HepG2 (cell line): ENCODE results near the gene SYNGR4. TPM values are rescaled to one million over a fixed set of nuclear protein-coding genes. Genes with fewer than 3 reads are reported as not detected.
A peak's percentile ranks its signal among the peaks of the same experiment; 100 is the strongest.

Experiments used
- ARHGAP35 ChIP-seq: sonication (generic); formaldehyde crosslinking; IDR thresholded peaks from 2 replicates; pipeline ENCODE4 v1.9.0; 2022; ENCODE audit warnings: mild to moderate bottlenecking, inconsistent platforms, moderate library complexity, missing genetic modification reagents, borderline replicate concordance
- CREB1 ChIP-seq, 2 experiments: fragments of 450-650 bp in 1 of 2; IDR thresholded peaks; 2 replicates each; pipeline ENCODE4 v1.6.1; 2016 to 2017; ENCODE audit warnings: control low read depth in 1 of 2, mild to moderate bottlenecking in 1 of 2, missing compliant biosample characterization in 1 of 2, missing genetic modification characterization in 1 of 2
- EED ChIP-seq: sonication (generic); formaldehyde crosslinking; IDR thresholded peaks from 2 replicates; pipeline ENCODE4 v1.5.0; 2020; ENCODE audit warnings: mild to moderate bottlenecking, missing genetic modification reagents
- ELF1 ChIP-seq: sonication (generic); formaldehyde crosslinking; IDR thresholded peaks from 2 replicates; pipeline ENCODE4 v1.4.0; 2020; ENCODE audit warnings: missing genetic modification reagents
- GABPB1 ChIP-seq: IDR thresholded peaks from 2 replicates; pipeline ENCODE4 v1.6.1; 2016; ENCODE audit warnings: mild to moderate bottlenecking, missing genetic modification reagents, moderate library complexity, missing compliant biosample characterization
- MAZ ChIP-seq, 2 experiments: sonication (generic) in 1 of 2; formaldehyde crosslinking in 1 of 2; IDR thresholded peaks; 2 replicates each; pipeline versions ENCODE4 v1.5.0 to v1.6.1; 2012 to 2020; ENCODE audit warnings: low read depth in 2 of 2, mild to moderate bottlenecking in 2 of 2, borderline replicate concordance in 1 of 2, improper control_type of control experiment in 1 of 2, low read length in 1 of 2, missing genetic modification reagents in 1 of 2, moderate library complexity in 1 of 2
- NR3C1 ChIP-seq: sonication (generic); formaldehyde crosslinking; IDR thresholded peaks from 2 replicates; pipeline ENCODE4 v1.4.0; 2020; ENCODE audit warnings: missing genetic modification reagents
- ZBTB7A ChIP-seq: sonication (generic); formaldehyde crosslinking; IDR thresholded peaks from 2 replicates; pipeline ENCODE4 v1.8.0; 2022; ENCODE audit warnings: mild to moderate bottlenecking, missing genetic modification reagents
- ZFP41 ChIP-seq: sonication (generic); formaldehyde crosslinking; IDR thresholded peaks from 2 replicates; pipeline ENCODE4 v1.4.0; 2020; ENCODE audit warnings: mild to moderate bottlenecking, missing genetic modification reagents, borderline replicate concordance
- ZFX ChIP-seq: sonication (generic); formaldehyde crosslinking; IDR thresholded peaks from 2 replicates; pipeline ENCODE4 v1.4.0; 2020; ENCODE audit warnings: mild to moderate bottlenecking, low read depth, missing genetic modification reagents, moderate library complexity
- ZNF234 ChIP-seq: sonication (generic); formaldehyde crosslinking; conservative IDR thresholded peaks from 2 replicates; pipeline ENCODE4 v1.5.1; 2020; ENCODE audit warnings: mild to moderate bottlenecking, missing genetic modification reagents
- ZNF335 ChIP-seq: sonication (generic); formaldehyde crosslinking; IDR thresholded peaks from 2 replicates; pipeline ENCODE4 v1.4.0; 2020; ENCODE audit warnings: missing genetic modification reagents
- polyA plus RNA-seq, 8 experiments: library from polyadenylated mRNA; depleted of rRNA in 3 of 8; stranded (reverse) in 7 of 8; unstranded in 1 of 8; fragments of >200 nt; fragmentation: Illumina TruSeq in 4 of 8; extraction: Trizol in 4 of 8; gene quantifications; 2 replicates each; pipeline versions ENCODE4 v1.2.1 to v1.2.3, GENCODE V29; 2011 to 2016; ENCODE audit warnings: low read depth in 4 of 8, missing spikeins in 1 of 8, mixed read lengths in 1 of 8; ENCODE audit not compliant: insufficient read depth in 1 of 8
- total RNA-seq, 5 experiments: library from RNA; depleted of rRNA; stranded (reverse); fragments of >200 nt; fragmentation: Illumina TruSeq; extraction: Trizol; gene quantifications; 2 replicates each; pipeline ENCODE4 v1.2.3, GENCODE V29; 2016; ENCODE audit warnings: low read depth in 1 of 5
- TF ChIP-seq, protein P1 (sequence below): sonication (generic); formaldehyde crosslinking; IDR thresholded peaks from 2 replicates; pipeline ENCODE4 v1.5.0; 2020; ENCODE audit warnings: mild to moderate bottlenecking, missing genetic modification reagents
- TF ChIP-seq, protein P2 (sequence below): sonication (generic); formaldehyde crosslinking; IDR thresholded peaks from 2 replicates; pipeline ENCODE4 v1.4.0; 2020; ENCODE audit warnings: mild to moderate bottlenecking, missing genetic modification reagents
- TF ChIP-seq, protein P3 (sequence below): sonication (generic); formaldehyde crosslinking; IDR thresholded peaks from 2 replicates; pipeline ENCODE4 v1.5.0; 2020; ENCODE audit warnings: mild to moderate bottlenecking, missing genetic modification reagents, borderline replicate concordance
- TF ChIP-seq, protein P4 (sequence below): sonication (generic); formaldehyde crosslinking; IDR thresholded peaks from 2 replicates; pipeline ENCODE4 v1.5.0; 2020; ENCODE audit warnings: mild to moderate bottlenecking, missing genetic modification reagents, moderate library complexity

SYNGR4 gene
- total and polyA plus RNA-seq, 2 of the 13 experiments (the other 11 are each of a cell fraction or from before 2014, with no cell fraction given): not detected

DNA sequence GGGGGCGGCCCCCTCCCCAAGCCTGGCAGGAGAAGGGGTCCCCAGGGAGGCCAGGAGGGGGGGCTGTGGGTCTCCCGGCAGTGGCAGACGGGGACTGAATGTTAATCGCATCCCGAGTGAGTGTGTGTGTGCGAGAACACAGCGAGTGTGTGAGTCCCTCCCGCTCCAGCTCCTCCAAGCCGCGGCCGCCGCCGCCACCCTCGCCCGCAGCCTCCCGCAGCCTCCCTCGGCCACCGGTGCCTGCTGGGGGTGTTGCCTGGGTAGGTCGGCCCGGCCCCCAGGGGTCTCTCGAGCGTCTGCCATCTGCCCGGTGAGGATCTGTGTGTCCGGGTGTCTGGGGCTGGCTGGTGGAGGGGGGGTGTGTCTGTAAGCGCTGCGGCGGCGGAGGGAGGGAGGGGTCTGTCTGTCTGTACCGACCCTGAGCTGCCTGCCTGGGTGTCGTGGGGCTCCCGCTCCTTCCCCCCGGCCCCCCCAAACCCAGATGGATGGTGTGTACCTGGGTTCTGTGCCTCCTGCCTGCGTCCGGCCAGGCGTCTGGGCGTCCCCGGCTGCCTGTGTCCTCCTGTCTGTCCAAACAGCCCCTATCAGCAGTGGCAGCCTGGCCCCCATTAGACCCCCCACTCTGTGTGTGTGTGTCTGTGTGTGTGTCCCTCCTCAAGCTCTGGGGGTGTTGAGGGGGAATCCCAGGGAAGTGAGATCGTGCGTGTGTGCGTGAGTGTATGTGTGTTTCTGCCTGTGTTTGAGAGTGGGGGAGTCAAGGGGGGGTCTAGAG is 29.6 kb downstream of the SYNGR4 start, which contains the start of gene GRIN2D (continued):
- TF ChIP-seq MAZ (IDR thresholded peaks at IDR 0.05; ENCODE audit: borderline replicate concordance, low read depth, low read length) (no peak), MAZ (CRISPR knock-in tag; IDR thresholded peaks at IDR 0.05; ENCODE audit: low read depth) (0 out of 2 replicates have a peak, but pooled peaks have one; percentile 40), NR3C1 (CRISPR knock-in tag) (no peak), ZNF335 (no peak), ZBTB7A (CRISPR knock-in tag) (peak; percentile 29; the same call in 1 of the 2 replicates), EED (0 out of 2 replicates have a peak, but pooled peaks have one; percentile 38), ZNF234 (CRISPR knock-in tag) (no peak), ZFX (CRISPR knock-in tag) (0 out of 2 replicates have a peak, but pooled peaks have one; percentile 7), ELF1 (no peak), GABPB1 (CRISPR knock-in tag) (peak; percentile 33; the same call in 1 of the 2 replicates), ZFP41 (CRISPR knock-in tag) (no peak), ARHGAP35 (CRISPR knock-in tag) (0 out of 2 replicates have a peak, but pooled peaks have one; percentile 20), CREB1 (IDR thresholded peaks at IDR 0.05) (no peak), CREB1 (CRISPR knock-in tag; IDR thresholded peaks at IDR 0.05) (no peak)
- TF ChIP-seq, protein P1, sequence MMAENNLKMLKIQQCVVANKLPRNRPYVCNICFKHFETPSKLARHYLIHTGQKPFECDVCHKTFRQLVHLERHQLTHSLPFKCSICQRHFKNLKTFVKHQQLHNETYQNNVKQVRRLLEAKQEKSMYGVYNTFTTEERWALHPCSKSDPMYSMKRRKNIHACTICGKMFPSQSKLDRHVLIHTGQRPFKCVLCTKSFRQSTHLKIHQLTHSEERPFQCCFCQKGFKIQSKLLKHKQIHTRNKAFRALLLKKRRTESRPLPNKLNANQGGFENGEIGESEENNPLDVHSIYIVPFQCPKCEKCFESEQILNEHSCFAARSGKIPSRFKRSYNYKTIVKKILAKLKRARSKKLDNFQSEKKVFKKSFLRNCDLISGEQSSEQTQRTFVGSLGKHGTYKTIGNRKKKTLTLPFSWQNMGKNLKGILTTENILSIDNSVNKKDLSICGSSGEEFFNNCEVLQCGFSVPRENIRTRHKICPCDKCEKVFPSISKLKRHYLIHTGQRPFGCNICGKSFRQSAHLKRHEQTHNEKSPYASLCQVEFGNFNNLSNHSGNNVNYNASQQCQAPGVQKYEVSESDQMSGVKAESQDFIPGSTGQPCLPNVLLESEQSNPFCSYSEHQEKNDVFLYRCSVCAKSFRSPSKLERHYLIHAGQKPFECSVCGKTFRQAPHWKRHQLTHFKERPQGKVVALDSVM (CRISPR knock-in tag): 0 out of 2 replicates have a peak, but pooled peaks have one; percentile 27
- TF ChIP-seq, protein P2, sequence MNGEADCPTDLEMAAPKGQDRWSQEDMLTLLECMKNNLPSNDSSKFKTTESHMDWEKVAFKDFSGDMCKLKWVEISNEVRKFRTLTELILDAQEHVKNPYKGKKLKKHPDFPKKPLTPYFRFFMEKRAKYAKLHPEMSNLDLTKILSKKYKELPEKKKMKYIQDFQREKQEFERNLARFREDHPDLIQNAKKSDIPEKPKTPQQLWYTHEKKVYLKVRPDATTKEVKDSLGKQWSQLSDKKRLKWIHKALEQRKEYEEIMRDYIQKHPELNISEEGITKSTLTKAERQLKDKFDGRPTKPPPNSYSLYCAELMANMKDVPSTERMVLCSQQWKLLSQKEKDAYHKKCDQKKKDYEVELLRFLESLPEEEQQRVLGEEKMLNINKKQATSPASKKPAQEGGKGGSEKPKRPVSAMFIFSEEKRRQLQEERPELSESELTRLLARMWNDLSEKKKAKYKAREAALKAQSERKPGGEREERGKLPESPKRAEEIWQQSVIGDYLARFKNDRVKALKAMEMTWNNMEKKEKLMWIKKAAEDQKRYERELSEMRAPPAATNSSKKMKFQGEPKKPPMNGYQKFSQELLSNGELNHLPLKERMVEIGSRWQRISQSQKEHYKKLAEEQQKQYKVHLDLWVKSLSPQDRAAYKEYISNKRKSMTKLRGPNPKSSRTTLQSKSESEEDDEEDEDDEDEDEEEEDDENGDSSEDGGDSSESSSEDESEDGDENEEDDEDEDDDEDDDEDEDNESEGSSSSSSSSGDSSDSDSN (CRISPR knock-in tag): peak; percentile 69
- TF ChIP-seq, protein P3, sequence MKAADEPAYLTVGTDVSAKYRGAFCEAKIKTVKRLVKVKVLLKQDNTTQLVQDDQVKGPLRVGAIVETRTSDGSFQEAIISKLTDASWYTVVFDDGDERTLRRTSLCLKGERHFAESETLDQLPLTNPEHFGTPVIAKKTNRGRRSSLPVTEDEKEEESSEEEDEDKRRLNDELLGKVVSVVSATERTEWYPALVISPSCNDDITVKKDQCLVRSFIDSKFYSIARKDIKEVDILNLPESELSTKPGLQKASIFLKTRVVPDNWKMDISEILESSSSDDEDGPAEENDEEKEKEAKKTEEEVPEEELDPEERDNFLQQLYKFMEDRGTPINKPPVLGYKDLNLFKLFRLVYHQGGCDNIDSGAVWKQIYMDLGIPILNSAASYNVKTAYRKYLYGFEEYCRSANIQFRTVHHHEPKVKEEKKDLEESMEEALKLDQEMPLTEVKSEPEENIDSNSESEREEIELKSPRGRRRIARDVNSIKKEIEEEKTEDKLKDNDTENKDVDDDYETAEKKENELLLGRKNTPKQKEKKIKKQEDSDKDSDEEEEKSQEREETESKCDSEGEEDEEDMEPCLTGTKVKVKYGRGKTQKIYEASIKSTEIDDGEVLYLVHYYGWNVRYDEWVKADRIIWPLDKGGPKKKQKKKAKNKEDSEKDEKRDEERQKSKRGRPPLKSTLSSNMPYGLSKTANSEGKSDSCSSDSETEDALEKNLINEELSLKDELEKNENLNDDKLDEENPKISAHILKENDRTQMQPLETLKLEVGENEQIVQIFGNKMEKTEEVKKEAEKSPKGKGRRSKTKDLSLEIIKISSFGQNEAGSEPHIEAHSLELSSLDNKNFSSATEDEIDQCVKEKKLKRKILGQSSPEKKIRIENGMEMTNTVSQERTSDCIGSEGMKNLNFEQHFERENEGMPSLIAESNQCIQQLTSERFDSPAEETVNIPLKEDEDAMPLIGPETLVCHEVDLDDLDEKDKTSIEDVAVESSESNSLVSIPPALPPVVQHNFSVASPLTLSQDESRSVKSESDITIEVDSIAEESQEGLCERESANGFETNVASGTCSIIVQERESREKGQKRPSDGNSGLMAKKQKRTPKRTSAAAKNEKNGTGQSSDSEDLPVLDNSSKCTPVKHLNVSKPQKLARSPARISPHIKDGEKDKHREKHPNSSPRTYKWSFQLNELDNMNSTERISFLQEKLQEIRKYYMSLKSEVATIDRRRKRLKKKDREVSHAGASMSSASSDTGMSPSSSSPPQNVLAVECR (CRISPR knock-in tag): peak; percentile 30; the same call in 1 of the 2 replicates
- TF ChIP-seq, protein P4, sequence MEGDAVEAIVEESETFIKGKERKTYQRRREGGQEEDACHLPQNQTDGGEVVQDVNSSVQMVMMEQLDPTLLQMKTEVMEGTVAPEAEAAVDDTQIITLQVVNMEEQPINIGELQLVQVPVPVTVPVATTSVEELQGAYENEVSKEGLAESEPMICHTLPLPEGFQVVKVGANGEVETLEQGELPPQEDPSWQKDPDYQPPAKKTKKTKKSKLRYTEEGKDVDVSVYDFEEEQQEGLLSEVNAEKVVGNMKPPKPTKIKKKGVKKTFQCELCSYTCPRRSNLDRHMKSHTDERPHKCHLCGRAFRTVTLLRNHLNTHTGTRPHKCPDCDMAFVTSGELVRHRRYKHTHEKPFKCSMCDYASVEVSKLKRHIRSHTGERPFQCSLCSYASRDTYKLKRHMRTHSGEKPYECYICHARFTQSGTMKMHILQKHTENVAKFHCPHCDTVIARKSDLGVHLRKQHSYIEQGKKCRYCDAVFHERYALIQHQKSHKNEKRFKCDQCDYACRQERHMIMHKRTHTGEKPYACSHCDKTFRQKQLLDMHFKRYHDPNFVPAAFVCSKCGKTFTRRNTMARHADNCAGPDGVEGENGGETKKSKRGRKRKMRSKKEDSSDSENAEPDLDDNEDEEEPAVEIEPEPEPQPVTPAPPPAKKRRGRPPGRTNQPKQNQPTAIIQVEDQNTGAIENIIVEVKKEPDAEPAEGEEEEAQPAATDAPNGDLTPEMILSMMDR (CRISPR knock-in tag): peak; percentile 20
